ENCODE measurements around the gene RALGAPA2. TPM values are rescaled to one million over a fixed set of nuclear protein-coding genes. Genes with fewer than 3 reads are reported as not detected.

Gene RALGAPA2
- total and polyA plus RNA-seq, 2 of the 13 experiments (the other 11 are each of a cell fraction or from before 2014, with no cell fraction given), result 13.8 to 17.7 TPM

DNA sequence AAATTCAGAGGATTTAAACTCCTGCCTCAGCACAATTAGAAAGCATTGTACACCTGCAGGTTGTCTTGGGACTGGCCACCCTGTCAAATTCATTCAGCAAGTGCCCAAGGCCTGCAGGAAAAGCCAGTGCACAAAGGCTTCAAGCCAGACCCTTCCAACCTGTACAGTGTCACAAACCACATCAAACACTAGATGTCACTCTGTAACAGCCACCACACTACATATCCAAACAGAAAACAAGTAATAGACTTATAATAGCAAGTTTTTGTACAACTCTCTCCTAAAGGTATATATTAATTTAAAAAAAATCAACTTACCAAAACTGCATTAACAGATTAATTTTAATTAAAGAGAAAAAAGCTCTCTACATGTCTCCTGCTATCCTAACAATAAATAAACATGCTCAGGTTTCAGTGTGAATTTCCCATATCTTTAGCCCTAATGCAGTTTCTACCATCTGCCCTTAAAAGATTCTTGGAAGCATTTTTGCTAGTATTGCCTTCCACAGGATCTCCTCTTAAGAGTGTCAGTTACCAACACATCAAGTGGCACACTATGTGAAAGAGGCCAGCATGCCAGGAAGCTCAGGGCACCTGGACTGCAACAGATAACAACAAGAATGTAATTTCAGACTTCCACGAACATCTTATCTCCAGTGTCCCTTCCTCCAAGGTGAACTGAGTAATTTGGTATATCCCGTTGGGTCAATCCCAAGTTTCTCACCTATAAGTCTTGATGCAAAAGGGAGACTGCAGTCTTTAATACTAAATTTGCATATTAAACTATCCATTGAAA is 47.5 kb downstream of the RALGAPA2 start (continued):
- TF ChIP-seq, protein P1, sequence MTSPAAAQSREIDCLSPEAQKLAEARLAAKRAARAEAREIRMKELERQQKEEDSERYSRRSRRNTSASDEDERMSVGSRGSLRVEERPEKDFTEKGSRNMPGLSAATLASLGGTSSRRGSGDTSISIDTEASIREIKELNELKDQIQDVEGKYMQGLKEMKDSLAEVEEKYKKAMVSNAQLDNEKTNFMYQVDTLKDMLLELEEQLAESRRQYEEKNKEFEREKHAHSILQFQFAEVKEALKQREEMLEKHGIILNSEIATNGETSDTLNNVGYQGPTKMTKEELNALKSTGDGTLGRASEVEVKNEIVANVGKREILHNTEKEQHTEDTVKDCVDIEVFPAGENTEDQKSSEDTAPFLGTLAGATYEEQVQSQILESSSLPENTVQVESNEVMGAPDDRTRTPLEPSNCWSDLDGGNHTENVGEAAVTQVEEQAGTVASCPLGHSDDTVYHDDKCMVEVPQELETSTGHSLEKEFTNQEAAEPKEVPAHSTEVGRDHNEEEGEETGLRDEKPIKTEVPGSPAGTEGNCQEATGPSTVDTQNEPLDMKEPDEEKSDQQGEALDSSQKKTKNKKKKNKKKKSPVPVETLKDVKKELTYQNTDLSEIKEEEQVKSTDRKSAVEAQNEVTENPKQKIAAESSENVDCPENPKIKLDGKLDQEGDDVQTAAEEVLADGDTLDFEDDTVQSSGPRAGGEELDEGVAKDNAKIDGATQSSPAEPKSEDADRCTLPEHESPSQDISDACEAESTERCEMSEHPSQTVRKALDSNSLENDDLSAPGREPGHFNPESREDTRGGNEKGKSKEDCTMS (CRISPR knock-in tag; conservative IDR thresholded peaks at IDR 0.05), result no peak
- no peak for TF ChIP-seq CBX2 (IDR thresholded peaks at IDR 0.05; ENCODE audit: low read depth, low read length)
- no peak for TF ChIP-seq CBX2 (CRISPR knock-in tag; IDR thresholded peaks at IDR 0.05; ENCODE audit: low read depth)
- TF ChIP-seq RARG (CRISPR knock-in tag; IDR thresholded peaks at IDR 0.05; ENCODE audit: low read depth), result no peak

DNA sequence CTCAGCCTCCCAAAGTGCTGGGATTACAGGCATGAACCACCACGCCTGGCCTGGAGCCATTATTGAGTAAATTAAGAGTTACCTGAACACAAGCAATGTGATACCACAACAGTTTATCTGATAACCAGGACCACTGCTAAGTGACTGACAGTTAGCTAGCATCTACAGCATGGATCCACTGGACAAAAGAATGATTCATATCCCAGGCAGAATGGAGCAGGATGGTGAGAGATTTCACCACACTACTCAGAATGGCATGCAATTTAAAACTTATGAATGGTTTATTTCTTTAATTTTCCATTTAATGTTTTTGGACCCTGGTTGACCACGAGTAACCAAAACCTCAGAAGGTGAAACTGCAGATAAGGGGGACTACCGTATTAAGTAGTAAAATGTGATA is 48.6 kb downstream of the RALGAPA2 start:
- peaks cover 10% of the 10 kb centered on the region for H4K20me1 ChIP-seq (ENCODE audit: insufficient read depth, low read length)
- H3K9me3 ChIP-seq (ENCODE audit: low read length), result no peaks in the 10 kb centered on the region
- in situ Hi-C loops (cut with HindIII; ENCODE audit: extremely low pct_ligation_motif_present, low pct_unique_long_range_greater_than_20kb), result loop anchor here (5.0 kb wide), 1 partner anchor 158 kb away; no protein-coding TSS in a partner anchor
- WGBS (ENCODE audit: low lambda C conversion rate), result 88% methylated on average over 3 of the region's 3 CpGs
- no peaks in the 10 kb centered on the region for H3K4me1 ChIP-seq (ENCODE audit: insufficient read depth, low read length)
- H3K27me3 ChIP-seq (ENCODE audit: control insufficient read depth in 1 of 2, insufficient read depth in 2 of 2, low read length in 2 of 2), result no peaks in the 10 kb centered on the region
- no peak for DNase-seq (ENCODE audit: low spot score)
- ATAC-seq, result no peak
- ChIA-PET CTCF (ENCODE audit: low intra/inter-chr PET ratio, low total read pairs) (interaction anchor here (2.0 to 4.0 kb wide), 2 partner anchors 156 to 161 kb away, joined by 7 to 95 read pairs; no protein-coding TSS in a partner anchor), POLR2A (no interaction called here)
- H3K36me3 ChIP-seq (replicated peaks in 1 of 2; ENCODE audit: control insufficient read depth in 1 of 2, insufficient read depth in 2 of 2, low read length in 2 of 2), result no peaks in the 10 kb centered on the region; a peak in 1 of 5 replicates
- BruUV-seq (replicated peaks), result no TSS peak
- no peak overlapping the region for H3K9ac ChIP-seq (ENCODE audit: insufficient read depth, low read depth, low read length)
- no peak overlapping the region for H3K4me3 ChIP-seq (replicated peaks in 1 of 3; ENCODE audit: insufficient read depth in 1 of 3, low read depth in 2 of 3, low read length in 3 of 3)
- no peak overlapping the region for H2AFZ ChIP-seq (ENCODE audit: low read length)
- H3K27ac ChIP-seq (ENCODE audit: extremely low read length, insufficient read depth, low read length), result no peak overlapping the region
- no peak overlapping the region for H3K4me2 ChIP-seq (ENCODE audit: low read depth, low read length)
- intact Hi-C loops (cut with micrococcal nuclease; ENCODE audit: unreplicated experiment), result loop anchor here (1.0 kb wide), 1 partner anchor 48 kb away; the partner anchor contains the start of gene RALGAPA2
- no peaks in the 10 kb centered on the region for H3K79me2 ChIP-seq (ENCODE audit: insufficient read depth, low read length)
- no peak for FAIRE-seq
- TF ChIP-seq SP1 (IDR thresholded peaks at IDR 0.05) (no peak), SP1 (CRISPR knock-in tag; IDR thresholded peaks at IDR 0.05) (no peak), BRCA1 (CRISPR knock-in tag; IDR thresholded peaks at IDR 0.05) (no peak), MTF1 (CRISPR knock-in tag; IDR thresholded peaks at IDR 0.05) (no peak), RFX5 (IDR thresholded peaks at IDR 0.05; ENCODE audit: low read depth, low read length) (no peak), GLI4 (CRISPR knock-in tag; IDR thresholded peaks at IDR 0.05; ENCODE audit: borderline replicate concordance) (no peak), ZNF326 (CRISPR knock-in tag; IDR thresholded peaks at IDR 0.05; ENCODE audit: borderline replicate concordance) (no peak), ZNF446 (CRISPR knock-in tag; IDR thresholded peaks at IDR 0.05) (no peak), CBFB (CRISPR knock-in tag; IDR thresholded peaks at IDR 0.05) (no peak)
- TF ChIP-seq, protein P2, sequence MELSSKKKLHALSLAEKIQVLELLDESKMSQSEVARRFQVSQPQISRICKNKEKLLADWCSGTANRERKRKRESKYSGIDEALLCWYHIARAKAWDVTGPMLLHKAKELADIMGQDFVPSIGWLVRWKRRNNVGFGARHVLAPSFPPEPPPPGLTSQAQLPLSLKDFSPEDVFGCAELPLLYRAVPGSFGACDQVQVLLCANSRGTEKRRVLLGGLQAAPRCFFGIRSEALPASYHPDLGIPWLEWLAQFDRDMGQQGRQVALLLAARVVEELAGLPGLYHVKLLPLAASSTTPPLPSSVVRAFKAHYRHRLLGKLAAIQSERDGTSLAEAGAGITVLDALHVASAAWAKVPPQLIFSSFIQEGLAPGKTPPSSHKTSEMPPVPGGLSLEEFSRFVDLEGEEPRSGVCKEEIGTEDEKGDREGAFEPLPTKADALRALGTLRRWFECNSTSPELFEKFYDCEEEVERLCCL (CRISPR knock-in tag; IDR thresholded peaks at IDR 0.05; ENCODE audit: borderline replicate concordance), result no peak
- TF ChIP-seq, protein P3, sequence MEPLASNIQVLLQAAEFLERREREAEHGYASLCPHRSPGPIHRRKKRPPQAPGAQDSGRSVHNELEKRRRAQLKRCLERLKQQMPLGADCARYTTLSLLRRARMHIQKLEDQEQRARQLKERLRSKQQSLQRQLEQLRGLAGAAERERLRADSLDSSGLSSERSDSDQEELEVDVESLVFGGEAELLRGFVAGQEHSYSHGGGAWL (CRISPR knock-in tag; IDR thresholded peaks at IDR 0.05), result no peak

Data from HepG2 (cell line).